Measurements from ENCODE around the gene MLC1. TPM values are rescaled to one million over a fixed set of nuclear protein-coding genes. Genes with fewer than 3 reads are reported as not detected.

MLC1 gene
- total RNA-seq, 1 donor from 2014 or later: 29.2 TPM

- Histone ChIP-seq H3K9me3 (no peaks in the 10 kb centered on the region), H3K4me3 (no peak overlapping the region), H3K27me3 (no peaks in the 10 kb centered on the region), H3K4me1 (peaks cover 11% of the 10 kb centered on the region), H3K27ac (no peak overlapping the region), H3K36me3 (no peaks in the 10 kb centered on the region)
- intact Hi-C loops (cut with DNase I): no loop called here
- TF ChIP-seq POLR2AphosphoS5 (IDR thresholded peaks at IDR 0.05; ENCODE audit: insufficient read depth in 1 of 2, low read depth in 1 of 2) (no peak), POLR2A (IDR thresholded peaks at IDR 0.05) (no peak), CTCF (IDR thresholded peaks at IDR 0.05) (no peak)
- no peak for DNase-seq (ENCODE audit: extremely low spot score in 2 of 2)
These were observed 52.2 kb downstream of the MLC1 start for GRCh38 chr22:50032941-50033601.

- Histone ChIP-seq H3K36me3 (no peaks in the 10 kb centered on the region), H3K9me3 (no peaks in the 10 kb centered on the region), H3K4me1 (peaks cover 15% of the 10 kb centered on the region), H3K27ac (no peak overlapping the region), H3K27me3 (no peaks in the 10 kb centered on the region), H3K4me3 (no peak overlapping the region)
- DNase-seq (ENCODE audit: extremely low spot score in 2 of 2): no peak
- no peak for TF ChIP-seq CTCF (IDR thresholded peaks at IDR 0.05)
- no peak for TF ChIP-seq POLR2A (IDR thresholded peaks at IDR 0.05)
- no peak for TF ChIP-seq POLR2AphosphoS5 (IDR thresholded peaks at IDR 0.05; ENCODE audit: insufficient read depth in 1 of 2, low read depth in 1 of 2)
- intact Hi-C loops (cut with DNase I): no loop called here
These were observed 52.9 kb downstream of the MLC1 start for GRCh38 chr22:50032109-50032871.

GRCh38 chr22:50031189-50032091 lies 53.8 kb downstream of the MLC1 start:
- H3K4me3 ChIP-seq: no peak overlapping the region
- intact Hi-C loops (cut with DNase I): loop anchor here (2.0 kb wide), 1 partner anchor 101 kb away; no protein-coding TSS in a partner anchor
- H3K27ac ChIP-seq: no peak overlapping the region
- peaks cover 15% of the 10 kb centered on the region for H3K4me1 ChIP-seq
- no peaks in the 10 kb centered on the region for H3K27me3 ChIP-seq
- no peaks in the 10 kb centered on the region for H3K9me3 ChIP-seq
- no peak for DNase-seq (ENCODE audit: extremely low spot score in 2 of 2)
- no peaks in the 10 kb centered on the region for H3K36me3 ChIP-seq
- TF ChIP-seq POLR2A (IDR thresholded peaks at IDR 0.05) (no peak), CTCF (IDR thresholded peaks at IDR 0.05) (no peak), POLR2AphosphoS5 (IDR thresholded peaks at IDR 0.05; ENCODE audit: insufficient read depth in 1 of 2, low read depth in 1 of 2) (no peak)

- H3K27me3 ChIP-seq: no peaks in the 10 kb centered on the region
- H3K27ac ChIP-seq: no peak overlapping the region
- no peaks in the 10 kb centered on the region for H3K9me3 ChIP-seq
- TF ChIP-seq CTCF (IDR thresholded peaks at IDR 0.05) (peak; percentile 75 to 89 (median 84)), POLR2AphosphoS5 (IDR thresholded peaks at IDR 0.05; ENCODE audit: insufficient read depth in 1 of 2, low read depth in 1 of 2) (no peak)
- H3K4me1 ChIP-seq: peaks cover 15% of the 10 kb centered on the region
- H3K4me3 ChIP-seq: no peak overlapping the region
- intact Hi-C loops (cut with DNase I): loop anchor here (2.0 kb wide), 1 partner anchor 100 kb away; no protein-coding TSS in a partner anchor
- DNase-seq (ENCODE audit: extremely low spot score in 2 of 2): no peak
- H3K36me3 ChIP-seq: no peaks in the 10 kb centered on the region
These were observed 54.7 kb downstream of the MLC1 start for GRCh38 chr22:50030297-50031188.
